ENCODE measurements around the gene MRC2. TPM values are rescaled to one million over a fixed set of nuclear protein-coding genes. Genes with fewer than 3 reads are reported as not detected.

Gene MRC2
- total and polyA plus RNA-seq, 2 of the 13 experiments (the other 11 are each of a cell fraction or from before 2014, with no cell fraction given): not detected

DNA sequence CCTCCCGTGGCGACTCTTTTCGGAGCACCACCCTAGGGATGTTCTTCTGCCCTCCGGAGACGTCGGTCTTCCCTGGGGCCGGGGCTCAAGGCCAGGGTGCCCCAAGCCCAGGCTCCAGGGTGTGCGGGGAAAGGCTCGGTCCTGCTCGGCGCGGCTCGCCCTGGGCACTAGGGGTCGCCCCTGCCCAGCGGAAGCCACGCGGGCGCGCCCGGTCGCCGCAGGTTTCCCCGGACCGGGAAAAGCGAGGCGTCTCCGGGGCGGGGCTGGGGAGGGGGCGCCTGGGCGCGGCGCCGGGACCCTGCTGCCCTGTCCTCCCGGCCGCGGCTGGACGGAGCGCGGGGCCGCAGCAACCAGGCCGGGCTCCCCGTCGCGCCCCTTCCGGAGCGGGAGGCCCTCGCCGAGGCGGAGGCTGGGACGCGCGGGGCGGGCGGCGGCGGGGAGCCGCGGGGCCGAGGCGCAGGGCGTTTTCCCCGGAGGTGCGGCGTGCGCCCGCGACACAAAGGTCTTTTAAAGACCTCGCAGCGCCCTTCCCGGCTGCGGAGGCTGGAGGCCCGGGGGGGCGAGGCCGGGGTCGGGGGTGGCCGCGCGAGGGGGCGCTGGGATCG, 76.4 kb downstream of the MRC2 start (continued):
- peak; percentile 93; the same call in 1 of the 2 replicates for TF ChIP-seq MTF2 (CRISPR knock-in tag; IDR thresholded peaks at IDR 0.05; ENCODE audit: borderline replicate concordance)
- no peak for TF ChIP-seq MZF1 (CRISPR knock-in tag; IDR thresholded peaks at IDR 0.05; ENCODE audit: borderline replicate concordance)
- no peak for TF ChIP-seq TAF1 (CRISPR knock-in tag; IDR thresholded peaks at IDR 0.05)
- TF ChIP-seq ZNF24 (IDR thresholded peaks at IDR 0.05): no peak

DNA sequence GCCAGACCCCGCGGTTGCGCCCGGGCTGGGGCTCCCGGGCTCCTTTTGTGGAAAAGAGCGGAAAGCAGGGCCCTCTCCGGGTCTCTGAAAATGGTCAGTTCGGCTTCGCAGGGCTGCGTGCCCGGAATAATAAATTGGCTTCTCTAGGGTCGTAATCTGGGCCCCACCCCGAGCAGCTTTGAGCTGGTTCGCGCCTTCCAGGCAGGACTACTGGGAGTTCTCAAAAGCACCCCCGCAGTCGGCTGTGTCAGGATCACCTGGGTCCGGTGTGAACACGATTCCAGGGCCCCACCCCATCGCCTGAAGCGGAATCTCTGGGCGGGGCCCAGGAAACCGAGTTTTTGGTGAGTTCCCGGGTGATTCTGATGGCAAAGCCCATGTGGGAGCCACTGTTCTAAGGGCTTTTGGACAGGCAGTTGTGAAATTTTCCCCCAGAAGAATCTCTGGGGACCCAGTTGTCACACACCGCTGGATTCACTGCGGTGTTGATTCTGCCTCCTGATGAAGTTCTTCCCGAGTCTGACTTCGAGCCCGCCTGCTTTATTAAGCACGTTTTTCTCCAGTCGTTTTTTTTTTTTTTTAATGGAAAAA, 77.0 kb downstream of the MRC2 start:
- H3K27ac ChIP-seq (ENCODE audit: extremely low read length, insufficient read depth, low read length): no peak overlapping the region
- DNase-seq (ENCODE audit: low spot score) (no peak), FAIRE-seq (no peak), ATAC-seq (no peak)
- H3K79me2 ChIP-seq (ENCODE audit: insufficient read depth, low read length): no peaks in the 10 kb centered on the region
- H2AFZ ChIP-seq (ENCODE audit: low read length): no peak overlapping the region
- H3K9me3 ChIP-seq (ENCODE audit: low read length): no peaks in the 10 kb centered on the region
- POLR2A ChIA-PET: no interaction called here
- BruUV-seq (replicated peaks): no TSS peak
- H3K9ac ChIP-seq (ENCODE audit: insufficient read depth, low read depth, low read length): no peak overlapping the region
- 22% methylated on average over 15 of the region's 31 CpGs for WGBS (ENCODE audit: low lambda C conversion rate)
- H3K4me3 ChIP-seq (replicated peaks in 1 of 3; ENCODE audit: insufficient read depth in 1 of 3, low read depth in 2 of 3, low read length in 3 of 3): peak overlapping the region in 2 of 3 experiments; percentile 40 to 70; a peak in 3 of 6 replicates
- in situ Hi-C loops (cut with HindIII; ENCODE audit: extremely low pct_ligation_motif_present, low pct_unique_long_range_greater_than_20kb) (loop anchor here (5.0 kb wide), 1 partner anchor 263 kb away; the partner anchor contains the start of gene TANC2), intact Hi-C loops (cut with micrococcal nuclease; ENCODE audit: unreplicated experiment) (no loop called here)
- peak overlapping the region; percentile 67 for H3K4me2 ChIP-seq (ENCODE audit: low read depth, low read length)
- H3K27me3 ChIP-seq (ENCODE audit: control insufficient read depth in 1 of 2, insufficient read depth in 2 of 2, low read length in 2 of 2): peaks cover 21 to 68% of the 10 kb centered on the region in 2 experiments
- CTCF ChIA-PET (ENCODE audit: low intra/inter-chr PET ratio, low total read pairs): interaction anchor here (1.5 to 5.3 kb wide), 2 partner anchors 264 to 702 kb away, joined by 11 to 78 read pairs; no protein-coding TSS in a partner anchor
- H4K20me1 ChIP-seq (ENCODE audit: insufficient read depth, low read length): no peaks in the 10 kb centered on the region
- peaks cover 11% of the 10 kb centered on the region; the same call in 1 of the 2 replicates for H3K4me1 ChIP-seq (ENCODE audit: insufficient read depth, low read length)
- H3K36me3 ChIP-seq (replicated peaks in 1 of 2; ENCODE audit: control insufficient read depth in 1 of 2, insufficient read depth in 2 of 2, low read length in 2 of 2): no peaks in the 10 kb centered on the region
- TF ChIP-seq ZNF17 (CRISPR knock-in tag; IDR thresholded peaks at IDR 0.05) (no peak), ATAD3A (CRISPR knock-in tag; IDR thresholded peaks at IDR 0.05) (no peak), MXD1 (CRISPR knock-in tag; IDR thresholded peaks at IDR 0.05) (no peak), ZNF280B (CRISPR knock-in tag; IDR thresholded peaks at IDR 0.05; ENCODE audit: borderline replicate concordance) (0 out of 2 replicates have a peak, but pooled peaks have one; percentile 27), ZBTB7B (CRISPR knock-in tag; IDR thresholded peaks at IDR 0.05) (no peak), HNRNPL (IDR thresholded peaks at IDR 0.05; ENCODE audit: low read depth, low read length) (no peak), ZNF367 (CRISPR knock-in tag; IDR thresholded peaks at IDR 0.05; ENCODE audit: borderline replicate concordance) (no peak)

Data from HepG2 (cell line).